K562 (cell line): ENCODE results near the gene TMEM167A. TPM values are rescaled to one million over a fixed set of nuclear protein-coding genes. Genes with fewer than 3 reads are reported as not detected.

Source experiments
- ATAC-seq: fragments of 200-7000 bp; cut with Tn5 transposase; 3 replicates; pipeline ENCODE4 v1.9.1; 2020; ENCODE audit warnings: moderate library complexity
- BruUV-seq: library from RNA; stranded (reverse); fragments of 400-500 nt; replicated peaks from 2 replicates; lab custom pipeline; 2021; lab: Mats Ljungman, UMichigan
- CTCF ChIA-PET: fragments of 300-600 bp; formaldehyde crosslinking; extraction: SDS; loops from one replicate; lab custom pipeline; 2021; ENCODE audit warnings: low intra/inter-chr PET ratio; lab: Yijun Ruan, JAX
- POLR2A ChIA-PET: fragments of 300-600, 350-650 bp; sonication (Branson Sonifier 250); formaldehyde crosslinking; extraction: SDS; loops from one replicate; lab custom pipeline; 2021; ENCODE audit warnings: antibody characterized with exemption, inconsistent platforms; lab: Yijun Ruan, JAX
- DNase-seq, 4 experiments: peaks; one replicate each; pipeline versions ENCODE4 v3.0.0 to v3.0.0-alpha.2; 2011 to 2018; ENCODE audit warnings: low spot score in 3 of 4, mixed read lengths in 3 of 4; ENCODE audit errors: extremely low read depth in 1 of 4
- FAIRE-seq: peaks from 2 replicates; lab custom pipeline; 2011; peaks lifted over from hg19 to GRCh38; lab: Jason Lieb, UNC
- H2AFZ ChIP-seq: 2 replicates; pipeline ENCODE4 v1.6.0; 2011; ENCODE audit warnings: low read depth, low read length, control low read depth, inconsistent platforms
- H3K27ac ChIP-seq: fragments of 200-600 bp; 3 replicates; pipeline ENCODE4 v1.8.0; 2011; ENCODE audit warnings: low read depth, mild to moderate bottlenecking, control low read depth, inconsistent platforms, low read length, moderate library complexity, mixed read lengths; ENCODE audit errors: extremely low read depth
- H3K27me3 ChIP-seq, 2 experiments: fragments of 300-600 bp in 1 of 2; 2 replicates in 1 of 2; 3 replicates in 1 of 2; pipeline versions ENCODE4 v1.6.0 to v1.8.0; 2011; ENCODE audit warnings: inconsistent platforms in 2 of 2, low read length in 2 of 2, mild to moderate bottlenecking in 1 of 2, mixed read lengths in 1 of 2, moderate library complexity in 1 of 2; ENCODE audit not compliant: control insufficient read depth in 2 of 2, insufficient read depth in 2 of 2
- H3K36me3 ChIP-seq: fragments of 300-600 bp; 3 replicates; pipeline ENCODE4 v1.8.0; 2011; ENCODE audit warnings: mild to moderate bottlenecking, low read length, inconsistent platforms; ENCODE audit not compliant: control insufficient read depth, insufficient read depth
- H3K4me1 ChIP-seq, 2 experiments: fragments of 200-600 bp in 1 of 2; replicated peaks in 1 of 2; 2 replicates in 1 of 2; 3 replicates in 1 of 2; pipeline versions ENCODE4 v1.5.1 to v1.8.0; 2011; ENCODE audit warnings: inconsistent platforms in 2 of 2, low read length in 2 of 2, mild to moderate bottlenecking in 1 of 2, mixed read lengths in 1 of 2, moderate library complexity in 1 of 2; ENCODE audit not compliant: control insufficient read depth in 2 of 2, insufficient read depth in 2 of 2
- H3K4me2 ChIP-seq: 2 replicates; pipeline ENCODE4 v1.6.1; 2011; ENCODE audit warnings: low read length, control low read depth, inconsistent platforms, mixed read lengths; ENCODE audit not compliant: insufficient read depth
- H3K4me3 ChIP-seq: fragments of 200-600 bp; sonication (generic), shearing (Covaris generic); 2 replicates; pipeline ENCODE4 v1.5.1; 2016; ENCODE audit warnings: control low read depth, inconsistent platforms
- H3K79me2 ChIP-seq: fragments of 200-600 bp; 3 replicates; pipeline ENCODE4 v1.8.0; 2011; ENCODE audit warnings: low read length, inconsistent platforms; ENCODE audit not compliant: control insufficient read depth, insufficient read depth
- H3K9ac ChIP-seq, 2 experiments: 2 replicates each; pipeline versions ENCODE4 v1.6.0 to v1.6.1; 2011; ENCODE audit warnings: low read depth in 2 of 2, low read length in 2 of 2, control low read depth in 1 of 2, inconsistent platforms in 1 of 2, mild to moderate bottlenecking in 1 of 2, mixed read lengths in 1 of 2; ENCODE audit not compliant: insufficient read depth in 1 of 2
- H3K9me1 ChIP-seq: one replicate; pipeline ENCODE4 v1.6.0; 2011; ENCODE audit warnings: inconsistent platforms, mild to moderate bottlenecking, low read length, moderate library complexity; ENCODE audit not compliant: control insufficient read depth, insufficient read depth
- H3K9me3 ChIP-seq: replicated peaks from 2 replicates; pipeline ENCODE4 v1.5.1; 2011; ENCODE audit warnings: low read depth, low read length, inconsistent platforms; ENCODE audit not compliant: control insufficient read depth, insufficient read depth
- H4K20me1 ChIP-seq: replicated peaks from 2 replicates; pipeline ENCODE4 v1.6.1; 2011; ENCODE audit warnings: low read length, inconsistent platforms, mixed read lengths; ENCODE audit not compliant: control insufficient read depth, insufficient read depth
- HDAC2 ChIP-seq: fragments of 450-650 bp; IDR thresholded peaks from 2 replicates; pipeline ENCODE4 v1.6.1; 2016; ENCODE audit warnings: mild to moderate bottlenecking
- MGA ChIP-seq: fragments of 450-650 bp; IDR thresholded peaks from 2 replicates; pipeline ENCODE4 v1.6.1; 2016; ENCODE audit warnings: mild to moderate bottlenecking, moderate library complexity
- SREBF1 ChIP-seq: fragments of 150-350 bp; IDR thresholded peaks from 2 replicates; pipeline ENCODE4 v1.6.1; 2014; ENCODE audit warnings: antibody characterized with exemption, low read depth, low read length, borderline replicate concordance
- in situ Hi-C: fragments of 300-500 bp; cut with MboI; formaldehyde crosslinking; loops from 4 replicates; pipeline ENCODE4 v1.15.0; 2018; ENCODE audit warnings: inconsistent platforms, mixed read lengths
- intact Hi-C: fragments of 100-400 bp; cut with micrococcal nuclease; formaldehyde crosslinking; loops from 2 replicates; pipeline ENCODE4 v1.14.2; 2022
- polyA plus RNA-seq, 8 experiments: library from polyadenylated mRNA; depleted of rRNA in 4 of 8; stranded (reverse) in 5 of 8; unstranded in 3 of 8; fragments of >200 nt; fragmentation: Nextera tagmentation in 2 of 8; fragmentation: Illumina TruSeq in 1 of 8; extraction: Ambion mirVana in 2 of 8; extraction: Trizol in 1 of 8; gene quantifications; 2 replicates each; pipeline versions ENCODE4 v1.2.1 to v1.2.3, GENCODE V29; 2011 to 2014; ENCODE audit warnings: inconsistent platforms in 1 of 8, missing spikeins in 1 of 8
- total RNA-seq, 7 experiments: library from RNA; depleted of rRNA in 6 of 7; stranded (reverse); fragments of >200 nt in 6 of 7; fragmentation: Illumina TruSeq in 2 of 7; extraction: Trizol in 2 of 7; gene quantifications; 2 replicates each; pipeline versions ENCODE4 v1.2.1 to v1.2.3, GENCODE V29; 2011 to 2021; ENCODE audit warnings: low replicate concordance in 1 of 7
- TF ChIP-seq, protein P1 (sequence below): fragments of 200-800 bp; sonication (Bioruptor generic); IDR thresholded peaks from 2 replicates; pipeline ENCODE4 v1.6.1; 2016; ENCODE audit warnings: missing genetic modification characterization, missing compliant biosample characterization

Gene TMEM167A
- total and polyA plus RNA-seq, 9 of the 15 experiments (the other 6 are each of a cell fraction or from before 2014, with no cell fraction given), result 35.3 to 458 (median 110) TPM

DNA sequence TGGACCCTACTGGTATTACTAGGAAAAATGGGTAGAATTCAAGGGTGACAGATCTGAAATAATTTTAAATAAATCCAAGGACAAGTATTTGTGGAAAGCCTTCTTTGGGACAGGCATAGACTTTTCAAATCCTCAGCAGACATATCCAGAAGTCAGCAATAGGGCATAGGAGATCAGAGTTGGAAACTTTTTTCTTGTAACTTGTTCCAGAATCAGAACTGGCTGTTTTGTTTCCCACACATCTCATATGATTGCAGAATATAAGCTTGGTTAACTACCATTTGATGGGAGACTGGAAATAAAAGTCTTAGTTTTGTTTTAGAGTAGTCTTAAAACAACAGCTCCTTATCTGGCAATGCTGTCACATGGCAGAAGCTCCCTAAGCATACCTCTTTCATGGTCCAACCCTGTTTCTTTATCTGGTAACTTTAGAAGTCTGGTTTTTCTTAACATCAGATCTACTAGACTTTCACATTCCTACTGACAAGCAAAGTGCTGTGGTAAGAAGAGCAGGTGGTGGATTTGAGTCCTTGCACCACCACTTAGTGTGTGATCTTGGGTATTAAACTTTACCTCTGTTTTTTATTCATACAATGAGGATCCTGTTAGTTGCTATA, 25.3 kb upstream of the TMEM167A start:
- DNase-seq (peak in 1 of 4 experiments; percentile 41), FAIRE-seq (no peak), ATAC-seq (peak; percentile 80)
- intact Hi-C loops, result no loop called here
- H2AFZ ChIP-seq, result no peak overlapping the region
- H4K20me1 ChIP-seq, result no peaks in the 10 kb centered on the region
- in situ Hi-C loops, result no loop called here
- H3K4me3 ChIP-seq, result no peak overlapping the region
- H3K79me2 ChIP-seq, result no peaks in the 10 kb centered on the region
- no peak overlapping the region for H3K4me2 ChIP-seq
- ChIA-PET POLR2A (interaction anchor here (0.7 to 1.0 kb wide), 2 partner anchors 19 to 25 kb away, joined by 3 to 4 read pairs; partner anchors contain the start of genes TMEM167A and XRCC4), CTCF (no interaction called here)
- H3K27me3 ChIP-seq, result no peaks in the 10 kb centered on the region
- H3K27ac ChIP-seq, result peak overlapping the region; percentile 9; the same call in 1 of the 3 replicates
- H3K9me1 ChIP-seq, result no peaks in the 10 kb centered on the region
- no TSS peak for BruUV-seq
- H3K4me1 ChIP-seq, result peaks cover 4 to 23% of the 10 kb centered on the region in 2 experiments; a peak in 3 of 5 replicates
- no peaks in the 10 kb centered on the region for H3K9me3 ChIP-seq
- H3K36me3 ChIP-seq, result no peaks in the 10 kb centered on the region
- H3K9ac ChIP-seq, result no peak overlapping the region
- TF ChIP-seq SREBF1 (no peak), MGA (peak; percentile 13; the same call in 1 of the 2 replicates), HDAC2 (no peak)
- TF ChIP-seq, protein P1, sequence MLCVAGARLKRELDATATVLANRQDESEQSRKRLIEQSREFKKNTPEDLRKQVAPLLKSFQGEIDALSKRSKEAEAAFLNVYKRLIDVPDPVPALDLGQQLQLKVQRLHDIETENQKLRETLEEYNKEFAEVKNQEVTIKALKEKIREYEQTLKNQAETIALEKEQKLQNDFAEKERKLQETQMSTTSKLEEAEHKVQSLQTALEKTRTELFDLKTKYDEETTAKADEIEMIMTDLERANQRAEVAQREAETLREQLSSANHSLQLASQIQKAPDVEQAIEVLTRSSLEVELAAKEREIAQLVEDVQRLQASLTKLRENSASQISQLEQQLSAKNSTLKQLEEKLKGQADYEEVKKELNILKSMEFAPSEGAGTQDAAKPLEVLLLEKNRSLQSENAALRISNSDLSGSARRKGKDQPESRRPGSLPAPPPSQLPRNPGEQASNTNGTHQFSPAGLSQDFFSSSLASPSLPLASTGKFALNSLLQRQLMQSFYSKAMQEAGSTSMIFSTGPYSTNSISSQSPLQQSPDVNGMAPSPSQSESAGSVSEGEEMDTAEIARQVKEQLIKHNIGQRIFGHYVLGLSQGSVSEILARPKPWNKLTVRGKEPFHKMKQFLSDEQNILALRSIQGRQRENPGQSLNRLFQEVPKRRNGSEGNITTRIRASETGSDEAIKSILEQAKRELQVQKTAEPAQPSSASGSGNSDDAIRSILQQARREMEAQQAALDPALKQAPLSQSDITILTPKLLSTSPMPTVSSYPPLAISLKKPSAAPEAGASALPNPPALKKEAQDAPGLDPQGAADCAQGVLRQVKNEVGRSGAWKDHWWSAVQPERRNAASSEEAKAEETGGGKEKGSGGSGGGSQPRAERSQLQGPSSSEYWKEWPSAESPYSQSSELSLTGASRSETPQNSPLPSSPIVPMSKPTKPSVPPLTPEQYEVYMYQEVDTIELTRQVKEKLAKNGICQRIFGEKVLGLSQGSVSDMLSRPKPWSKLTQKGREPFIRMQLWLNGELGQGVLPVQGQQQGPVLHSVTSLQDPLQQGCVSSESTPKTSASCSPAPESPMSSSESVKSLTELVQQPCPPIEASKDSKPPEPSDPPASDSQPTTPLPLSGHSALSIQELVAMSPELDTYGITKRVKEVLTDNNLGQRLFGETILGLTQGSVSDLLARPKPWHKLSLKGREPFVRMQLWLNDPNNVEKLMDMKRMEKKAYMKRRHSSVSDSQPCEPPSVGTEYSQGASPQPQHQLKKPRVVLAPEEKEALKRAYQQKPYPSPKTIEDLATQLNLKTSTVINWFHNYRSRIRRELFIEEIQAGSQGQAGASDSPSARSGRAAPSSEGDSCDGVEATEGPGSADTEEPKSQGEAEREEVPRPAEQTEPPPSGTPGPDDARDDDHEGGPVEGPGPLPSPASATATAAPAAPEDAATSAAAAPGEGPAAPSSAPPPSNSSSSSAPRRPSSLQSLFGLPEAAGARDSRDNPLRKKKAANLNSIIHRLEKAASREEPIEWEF (CRISPR knock-in tag), result no peak
